Nephron progenitor cell (in vitro differentiated cells): ENCODE results near the gene SART3.

Experiments used
- DNase-seq: peaks from one replicate; pipeline ENCODE4 v3.0.0; 2021
- H3K27ac Mint-ChIP-seq: 2 replicates; pipeline ENCODE4 v1.8.0; 2021; ENCODE audit warnings: mild to moderate bottlenecking, moderate library complexity, mixed read lengths
- H3K27me3 Mint-ChIP-seq: 2 replicates; pipeline ENCODE4 v1.8.0; 2021; ENCODE audit warnings: mild to moderate bottlenecking, low read depth, mixed read lengths; ENCODE audit not compliant: poor library complexity
- H3K36me3 Mint-ChIP-seq: 2 replicates; pipeline ENCODE4 v1.8.0; 2021; ENCODE audit warnings: low read depth, mixed read lengths
- H3K4me1 Mint-ChIP-seq: 2 replicates; pipeline ENCODE4 v1.8.0; 2021; ENCODE audit warnings: mixed read lengths
- H3K4me3 Mint-ChIP-seq: 2 replicates; pipeline ENCODE4 v1.8.0; 2021; ENCODE audit warnings: mild to moderate bottlenecking, moderate library complexity, mixed read lengths
- H3K9me3 Mint-ChIP-seq: 2 replicates; pipeline ENCODE4 v1.8.0; 2021; ENCODE audit warnings: mild to moderate bottlenecking, moderate library complexity, mixed read lengths
- CTCF ChIP-seq: fragments of 200-600 bp; sonication (generic); IDR thresholded peaks from 2 replicates; pipeline ENCODE4 v1.5.0; 2021; ENCODE audit warnings: antibody characterized with exemption

SART3 gene

GRCh38 chr12:108589028-108589839, 28.3 kb upstream of the SART3 start:
- peak; percentile 48 for DNase-seq
- Mint-ChIP-seq H3K27ac (peak overlapping the region; percentile 73), H3K36me3 (no peaks in the 10 kb centered on the region), H3K4me3 (peak overlapping the region; percentile 47), H3K4me1 (peaks cover 38% of the 10 kb centered on the region), H3K27me3 (no peaks in the 10 kb centered on the region), H3K9me3 (no peaks in the 10 kb centered on the region)
- no peak for TF ChIP-seq CTCF

DNA sequence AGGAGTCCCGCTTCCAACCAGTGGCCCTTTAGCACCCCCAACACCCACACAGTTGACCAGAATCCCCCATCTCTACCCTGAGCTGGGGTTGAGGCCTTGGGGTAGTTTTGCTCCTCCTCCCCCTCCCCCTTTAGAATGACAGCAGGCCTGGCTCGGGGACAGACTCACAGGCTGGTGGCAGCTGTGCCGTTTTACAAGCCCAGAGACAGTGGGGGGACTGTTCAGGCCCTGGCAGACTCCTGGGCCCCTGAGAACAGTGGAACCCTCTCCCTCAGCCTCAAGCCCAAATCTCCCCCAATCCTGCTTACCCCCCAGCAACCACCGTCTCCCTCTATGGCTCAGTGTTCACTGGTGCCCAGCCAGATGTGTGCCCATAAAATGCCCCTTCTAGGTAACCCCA, 26.9 kb upstream of the SART3 start:
- Mint-ChIP-seq H3K4me1 (peaks cover 52% of the 10 kb centered on the region), H3K27me3 (no peaks in the 10 kb centered on the region), H3K36me3 (no peaks in the 10 kb centered on the region), H3K4me3 (no peak overlapping the region), H3K27ac (no peak overlapping the region), H3K9me3 (no peaks in the 10 kb centered on the region)
- DNase-seq = no peak
- no peak for TF ChIP-seq CTCF

DNA sequence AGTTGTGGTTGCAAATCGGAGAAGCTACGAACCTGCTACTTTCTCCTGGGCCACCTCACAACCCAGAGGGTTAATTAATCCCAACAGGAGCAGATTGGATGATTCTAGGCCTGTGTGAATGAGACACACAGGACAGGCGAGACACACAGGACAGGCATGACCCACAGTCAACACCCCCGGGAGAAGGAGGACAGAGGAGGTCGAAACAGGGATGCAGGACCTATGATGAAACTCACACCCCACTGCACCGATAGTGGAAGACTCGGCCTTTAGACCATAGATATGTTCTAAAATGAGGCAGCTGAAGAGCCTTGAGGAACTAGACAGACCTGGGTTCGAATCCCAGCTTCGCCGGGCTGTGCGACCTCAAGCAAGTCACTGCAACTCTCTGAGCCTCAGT, 25.3 kb upstream of the SART3 start:
- DNase-seq = no peak
- Mint-ChIP-seq H3K9me3 (no peaks in the 10 kb centered on the region), H3K36me3 (no peaks in the 10 kb centered on the region), H3K27ac (no peak overlapping the region), H3K4me1 (peaks cover 55% of the 10 kb centered on the region), H3K27me3 (no peaks in the 10 kb centered on the region), H3K4me3 (no peak overlapping the region)
- TF ChIP-seq CTCF = no peak

DNA sequence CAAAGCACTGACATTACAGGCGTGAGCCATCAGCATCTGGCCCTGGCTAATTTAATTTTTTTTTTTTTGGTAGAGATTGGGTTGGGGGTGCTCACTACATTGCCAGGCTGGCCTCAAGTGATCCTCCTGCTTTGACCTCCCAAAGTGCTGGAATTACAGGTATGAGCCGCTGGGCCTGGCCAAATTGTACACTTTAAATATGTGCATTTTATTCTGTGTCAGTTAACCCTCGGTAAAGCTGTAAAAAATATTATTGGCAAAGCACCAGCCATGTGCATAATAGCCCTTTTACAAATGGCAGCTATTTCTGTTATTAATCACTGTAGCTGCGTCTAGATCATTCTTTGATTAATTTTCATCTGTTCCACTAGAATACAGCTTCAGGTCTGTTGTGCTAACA, 24.9 kb upstream of the SART3 start:
- H3K27ac Mint-ChIP-seq = no peak overlapping the region
- H3K36me3 Mint-ChIP-seq = no peaks in the 10 kb centered on the region
- no peak for TF ChIP-seq CTCF

GRCh38 chr12:108584456-108585065, 23.6 kb upstream of the SART3 start:
- no peak for DNase-seq
- no peaks in the 10 kb centered on the region for H3K27me3 Mint-ChIP-seq
- H3K4me3 Mint-ChIP-seq = no peak overlapping the region
- H3K9me3 Mint-ChIP-seq = no peaks in the 10 kb centered on the region
- H3K36me3 Mint-ChIP-seq = no peaks in the 10 kb centered on the region
- no peak for TF ChIP-seq CTCF
- peaks cover 52% of the 10 kb centered on the region for H3K4me1 Mint-ChIP-seq
- no peak overlapping the region for H3K27ac Mint-ChIP-seq

More for the DNA sequence above, 24.9 kb upstream of the SART3 start:
- no peaks in the 10 kb centered on the region for H3K27me3 Mint-ChIP-seq
- no peak overlapping the region for H3K4me3 Mint-ChIP-seq
- DNase-seq = no peak
- peaks cover 52% of the 10 kb centered on the region for H3K4me1 Mint-ChIP-seq
- no peaks in the 10 kb centered on the region for H3K9me3 Mint-ChIP-seq

- Mint-ChIP-seq H3K4me1 (peaks cover 52% of the 10 kb centered on the region), H3K27me3 (no peaks in the 10 kb centered on the region), H3K9me3 (no peaks in the 10 kb centered on the region), H3K4me3 (no peak overlapping the region), H3K36me3 (no peaks in the 10 kb centered on the region), H3K27ac (no peak overlapping the region)
- no peak for DNase-seq
- no peak for TF ChIP-seq CTCF
Observed at GRCh38 chr12:108583991-108584390, 23.0 kb upstream of the SART3 start.
